Mesendoderm (in vitro differentiated cells): ENCODE results near the gene AK5.
A peak's percentile ranks its signal among the peaks of the same experiment; 100 is the strongest.
"Not testable (repeated sequence)": the region's sequence is repeated elsewhere in the genome, so short reads cannot be mapped to it uniquely, and the experiment has no call there.

Experiments used
- DNase-seq: peaks from one replicate; pipeline ENCODE4 v3.0.0; 2013
- H2AK5ac ChIP-seq: 2 replicates; pipeline ENCODE4 v1.6.1; 2013; ENCODE audit warnings: low read length, inconsistent platforms
- H2BK120ac ChIP-seq: 2 replicates; pipeline ENCODE4 v1.6.1; 2013; ENCODE audit warnings: low read depth, mild to moderate bottlenecking, low read length, moderate library complexity, mixed read lengths
- H2BK15ac ChIP-seq: replicated peaks from 2 replicates; pipeline ENCODE4 v1.6.1; 2013; ENCODE audit warnings: low read depth, mild to moderate bottlenecking, moderate library complexity
- H2BK5ac ChIP-seq: 2 replicates; pipeline ENCODE4 v1.6.1; 2013; ENCODE audit warnings: low read length, inconsistent platforms
- H3K18ac ChIP-seq: 2 replicates; pipeline ENCODE4 v1.6.1; 2013; ENCODE audit warnings: mild to moderate bottlenecking, low read length, mixed read lengths
- H3K23ac ChIP-seq: one replicate; pipeline ENCODE4 v1.6.1; 2013; ENCODE audit warnings: low read length
- H3K27ac ChIP-seq: 2 replicates; pipeline ENCODE4 v1.5.1; 2013; ENCODE audit warnings: low read depth, mild to moderate bottlenecking, inconsistent platforms, low read length, moderate library complexity
- H3K27me3 ChIP-seq: 2 replicates; pipeline ENCODE4 v1.6.1; 2013; ENCODE audit warnings: low read length, control low read depth, mild to moderate bottlenecking, inconsistent platforms; ENCODE audit not compliant: insufficient read depth, poor library complexity
- H3K36me3 ChIP-seq: 2 replicates; pipeline ENCODE4 v1.6.1; 2013; ENCODE audit warnings: low read length, inconsistent platforms; ENCODE audit not compliant: control insufficient read depth, insufficient read depth
- H3K4ac ChIP-seq: one replicate; pipeline ENCODE4 v1.6.1; 2013; ENCODE audit warnings: low read depth, mild to moderate bottlenecking, low read length, moderate library complexity
- H3K4me1 ChIP-seq: 2 replicates; pipeline ENCODE4 v1.6.1; 2013; ENCODE audit warnings: low read depth, low read length, inconsistent platforms; ENCODE audit not compliant: control insufficient read depth
- H3K4me2 ChIP-seq: 2 replicates; pipeline ENCODE4 v1.6.1; 2013; ENCODE audit warnings: low read length
- H3K4me3 ChIP-seq: 2 replicates; pipeline ENCODE4 v1.5.1; 2013; ENCODE audit warnings: mild to moderate bottlenecking, low read length
- H3K56ac ChIP-seq: one replicate; pipeline ENCODE4 v1.6.1; 2013; ENCODE audit warnings: low read length
- H3K79me1 ChIP-seq: 2 replicates; pipeline ENCODE4 v1.6.1; 2013; ENCODE audit warnings: low read length, inconsistent platforms
- H3K79me2 ChIP-seq: 2 replicates; pipeline ENCODE4 v1.6.1; 2013; ENCODE audit warnings: mild to moderate bottlenecking, low read length; ENCODE audit not compliant: control insufficient read depth, insufficient read depth
- H3K9ac ChIP-seq: 2 replicates; pipeline ENCODE4 v1.6.1; 2013; ENCODE audit warnings: low read length, inconsistent platforms
- H4K5ac ChIP-seq: one replicate; pipeline ENCODE4 v1.6.1; 2013; ENCODE audit warnings: low read length
- H4K8ac ChIP-seq: one replicate; pipeline ENCODE4 v1.6.1; 2013; ENCODE audit warnings: low read depth, mild to moderate bottlenecking, control low read depth, low read length, moderate library complexity
- WGBS: extraction: QIAGEN DNeasy Blood & Tissue Kit; methylation state at CpG from one replicate; pipeline ENCODE4 v1.1.7; 2013; ENCODE audit warnings: low lambda C conversion rate, missing lambda C conversion rate; ENCODE audit not compliant: insufficient coverage; ENCODE audit errors: extremely low coverage; 5-methylcytosine and 5-hydroxymethylcytosine counted together

AK5 gene

DNA sequence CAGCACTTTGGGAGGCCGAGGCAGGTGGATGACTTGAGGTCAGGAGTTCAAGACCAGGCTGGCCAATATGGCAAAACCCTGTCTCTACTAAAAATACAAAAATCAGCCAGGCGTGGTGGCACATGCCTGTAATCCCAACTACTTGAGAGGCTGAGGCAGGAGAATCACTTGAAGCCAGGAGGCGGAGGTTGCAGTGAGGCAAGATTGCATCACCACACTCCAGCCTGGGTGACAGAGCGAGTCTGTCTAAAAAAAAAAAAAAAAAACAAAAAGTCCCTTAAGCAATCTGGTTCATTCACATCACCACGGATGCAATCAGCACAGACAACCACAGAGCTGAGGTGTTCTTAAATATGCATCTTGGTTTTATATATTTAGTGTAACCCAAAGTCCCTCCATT lies 30.5 kb downstream of the AK5 start:
- not testable (repeated sequence) for H2AK5ac ChIP-seq, H4K5ac ChIP-seq, H3K36me3 ChIP-seq, H3K4me3 ChIP-seq, H3K56ac ChIP-seq, H3K27ac ChIP-seq, H3K4me1 ChIP-seq, H3K79me1 ChIP-seq, H3K18ac ChIP-seq, DNase-seq, H3K4ac ChIP-seq, H2BK5ac ChIP-seq, H3K27me3 ChIP-seq, H3K23ac ChIP-seq, H3K4me2 ChIP-seq, H3K9ac ChIP-seq, H2BK120ac ChIP-seq, H4K8ac ChIP-seq, H3K79me2 ChIP-seq, H2BK15ac ChIP-seq
- WGBS, result no CpG with 5 or more reads among the region's 5 CpGs

DNA sequence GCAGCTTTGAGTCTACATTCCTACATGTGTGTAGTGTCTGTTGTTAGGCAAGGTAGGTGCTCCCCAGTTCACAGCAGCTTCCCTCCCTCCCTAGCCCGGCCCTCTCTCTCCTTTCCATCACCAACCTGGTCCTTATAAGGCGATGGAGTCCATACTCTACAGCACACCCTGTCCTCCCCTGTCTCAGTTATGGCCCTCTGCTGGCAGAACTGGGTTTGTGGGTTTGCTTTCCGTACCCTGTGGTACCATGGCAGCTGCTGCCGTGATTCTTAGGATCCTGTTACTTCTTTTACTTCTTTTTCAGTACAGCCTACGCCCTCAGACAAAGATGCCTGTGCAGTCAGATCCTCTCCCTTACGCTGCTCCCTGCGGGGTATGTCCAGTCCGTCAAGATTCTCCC lies 31.7 kb downstream of the AK5 start:
- Histone ChIP-seq H3K4me3 (no peak overlapping the region), H3K4me2 (no peak overlapping the region), H2BK120ac (no peak overlapping the region), H2BK15ac (no peak overlapping the region), H3K18ac (no peak overlapping the region), H3K4ac (peak overlapping the region; percentile 4), H3K36me3 (no peaks in the 10 kb centered on the region), H3K23ac (no peak overlapping the region), H3K79me2 (no peaks in the 10 kb centered on the region), H3K56ac (no peak overlapping the region), H3K79me1 (no peaks in the 10 kb centered on the region), H2BK5ac (no peak overlapping the region), H3K9ac (no peak overlapping the region), H2AK5ac (no peak overlapping the region), H4K5ac (no peak overlapping the region), H3K27ac (no peak overlapping the region), H3K27me3 (no peaks in the 10 kb centered on the region), H3K4me1 (no peaks in the 10 kb centered on the region), H4K8ac (no peak overlapping the region)
- no CpG with 5 or more reads among the region's 8 CpGs for WGBS
- peak; percentile 84 for DNase-seq

GRCh38 chr1:77316006-77316405 lies 34.2 kb downstream of the AK5 start:
- Histone ChIP-seq H3K9ac (no peak overlapping the region), H3K4ac (no peak overlapping the region), H2BK5ac (no peak overlapping the region), H3K27ac (no peak overlapping the region), H2BK15ac (no peak overlapping the region), H3K79me2 (no peaks in the 10 kb centered on the region), H4K5ac (no peak overlapping the region), H3K79me1 (no peaks in the 10 kb centered on the region), H3K4me1 (no peaks in the 10 kb centered on the region), H2AK5ac (no peak overlapping the region), H3K27me3 (no peaks in the 10 kb centered on the region), H3K18ac (no peak overlapping the region), H3K4me3 (no peak overlapping the region), H2BK120ac (no peak overlapping the region), H3K4me2 (no peak overlapping the region), H4K8ac (no peak overlapping the region), H3K23ac (no peak overlapping the region), H3K36me3 (no peaks in the 10 kb centered on the region), H3K56ac (no peak overlapping the region)
- peak; percentile 37 for DNase-seq
- no CpG with 5 or more reads among the region's 1 CpG for WGBS

DNA sequence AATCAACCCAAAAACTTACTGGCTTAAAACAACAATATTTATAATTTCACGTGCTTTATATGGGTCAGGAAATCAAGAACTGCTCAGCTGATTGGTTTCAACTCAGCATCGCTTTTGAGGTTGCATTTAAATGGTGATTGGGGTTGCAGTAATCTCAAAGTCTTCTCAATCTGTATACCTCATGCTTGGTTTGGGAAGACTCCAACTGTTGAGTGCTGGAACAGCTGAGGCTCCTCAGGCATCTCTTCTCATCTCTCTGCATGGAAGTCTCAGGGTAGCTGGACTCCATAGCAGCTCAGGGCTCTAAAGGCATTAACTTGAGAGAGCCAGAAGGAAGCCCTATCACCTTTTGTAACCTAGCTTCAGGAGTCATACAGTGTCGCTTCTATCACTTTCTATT lies 35.1 kb downstream of the AK5 start:
- DNase-seq, result no peak
- no peak overlapping the region for H2AK5ac ChIP-seq
- H3K27ac ChIP-seq, result no peak overlapping the region
- H4K8ac ChIP-seq, result no peak overlapping the region
- no peak overlapping the region for H2BK5ac ChIP-seq
- no peaks in the 10 kb centered on the region for H3K27me3 ChIP-seq
- no peaks in the 10 kb centered on the region for H3K36me3 ChIP-seq
- no peak overlapping the region for H3K4ac ChIP-seq
- H2BK120ac ChIP-seq, result no peak overlapping the region
- no peak overlapping the region for H3K23ac ChIP-seq
- H3K9ac ChIP-seq, result no peak overlapping the region
- H3K18ac ChIP-seq, result no peak overlapping the region
- H3K79me1 ChIP-seq, result no peaks in the 10 kb centered on the region
- no peak overlapping the region for H3K56ac ChIP-seq
- no peak overlapping the region for H3K4me2 ChIP-seq
- no peak overlapping the region for H2BK15ac ChIP-seq
- H3K4me1 ChIP-seq, result no peaks in the 10 kb centered on the region
- no peak overlapping the region for H3K4me3 ChIP-seq
- no peaks in the 10 kb centered on the region for H3K79me2 ChIP-seq
- no CpG with 5 or more reads among the region's 3 CpGs for WGBS
- H4K5ac ChIP-seq, result no peak overlapping the region

DNA sequence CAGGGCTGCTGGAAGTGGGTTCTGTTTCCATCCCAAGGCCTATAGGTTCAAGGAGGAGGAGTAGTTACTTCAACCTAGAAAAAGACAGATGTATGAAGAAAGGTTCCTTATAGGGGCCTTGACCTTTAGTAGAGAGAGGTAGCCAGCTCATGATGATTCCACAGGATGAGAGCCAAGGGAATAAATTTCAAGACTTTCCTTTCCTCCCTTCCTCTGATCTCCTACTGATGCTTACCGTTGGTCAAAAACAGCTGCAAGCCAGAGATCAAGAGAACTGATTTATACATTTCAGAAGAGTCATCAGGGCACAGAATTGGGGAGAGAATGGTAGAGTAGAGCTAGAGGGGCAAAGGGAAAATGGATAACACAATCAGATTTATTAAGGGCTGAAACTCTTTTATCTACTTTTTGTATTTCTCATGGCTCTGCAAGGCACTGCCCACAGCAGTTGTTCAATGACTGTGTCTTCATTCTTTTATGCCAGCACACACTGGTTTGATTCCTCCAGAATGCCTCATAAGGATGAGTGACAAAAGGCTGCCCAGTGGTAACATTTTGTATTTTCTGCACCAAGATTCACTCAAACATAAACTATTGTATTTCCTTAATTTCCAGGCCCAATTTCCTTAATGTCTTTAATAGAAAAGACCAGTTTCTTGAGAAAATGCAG lies 37.4 kb downstream of the AK5 start:
- Histone ChIP-seq H3K27me3 (no peaks in the 10 kb centered on the region), H4K5ac (no peak overlapping the region), H3K56ac (no peak overlapping the region), H3K23ac (no peak overlapping the region), H3K27ac (no peak overlapping the region), H3K4me1 (no peaks in the 10 kb centered on the region), H4K8ac (no peak overlapping the region), H3K18ac (no peak overlapping the region), H3K79me1 (no peaks in the 10 kb centered on the region), H3K79me2 (no peaks in the 10 kb centered on the region), H3K4ac (no peak overlapping the region), H2BK15ac (no peak overlapping the region), H2AK5ac (no peak overlapping the region), H2BK5ac (no peak overlapping the region), H3K36me3 (no peaks in the 10 kb centered on the region), H3K4me2 (no peak overlapping the region), H3K4me3 (no peak overlapping the region), H2BK120ac (no peak overlapping the region), H3K9ac (no peak overlapping the region)
- no CpG with 5 or more reads among the region's 1 CpG for WGBS
- no peak for DNase-seq
